Calu3 (cell line): Measurements from ENCODE around the gene SLC35F5. TPM values are rescaled to one million over a fixed set of nuclear protein-coding genes. Genes with fewer than 3 reads are reported as not detected.
A peak's percentile ranks its signal among the peaks of the same experiment; 100 is the strongest.

Experiments
- BruUV-seq: library from RNA; stranded (reverse); fragments of 400-500 nt; replicated peaks from 2 replicates; lab custom pipeline; 2021; lab: Mats Ljungman, UMichigan
- CTCF ChIA-PET: fragments of 300-600 bp; sonication (Branson Sonifier 250); formaldehyde crosslinking; loops from one replicate; lab custom pipeline; 2022; ENCODE audit warnings: antibody characterized with exemption; lab: Charles Lee
- DNase-seq: peaks from one replicate; pipeline ENCODE4 v3.0.0; 2022
- H3K27ac Mint-ChIP-seq: one replicate; pipeline ENCODE4 v1.8.0; 2022; ENCODE audit warnings: mixed read lengths; ENCODE audit not compliant: unreplicated experiment
- H3K27me3 Mint-ChIP-seq: one replicate; pipeline ENCODE4 v1.8.0; 2022; ENCODE audit warnings: mixed read lengths; ENCODE audit not compliant: unreplicated experiment
- H3K36me3 Mint-ChIP-seq: one replicate; pipeline ENCODE4 v1.8.0; 2022; ENCODE audit warnings: mild to moderate bottlenecking, moderate library complexity, mixed read lengths; ENCODE audit not compliant: insufficient read depth, unreplicated experiment
- H3K4me1 Mint-ChIP-seq: one replicate; pipeline ENCODE4 v1.8.0; 2022; ENCODE audit warnings: mild to moderate bottlenecking, low read depth, mixed read lengths; ENCODE audit not compliant: unreplicated experiment
- H3K4me3 Mint-ChIP-seq: one replicate; pipeline ENCODE4 v1.8.0; 2022; ENCODE audit warnings: mild to moderate bottlenecking, low read depth, moderate library complexity, mixed read lengths; ENCODE audit not compliant: unreplicated experiment
- H3K9me3 Mint-ChIP-seq: one replicate; pipeline ENCODE4 v1.8.0; 2022; ENCODE audit warnings: low read depth, mixed read lengths; ENCODE audit not compliant: unreplicated experiment
- CTCF ChIP-seq: fragments of 200-600 bp; IDR thresholded peaks from one replicate; pipeline ENCODE4 v1.8.0; 2022; ENCODE audit warnings: antibody characterized with exemption; ENCODE audit not compliant: unreplicated experiment
- intact Hi-C: fragments of 100-400 bp; cut with micrococcal nuclease; formaldehyde crosslinking; loops from one replicate; pipeline ENCODE4 v1.10.0; 2022; ENCODE audit not compliant: unreplicated experiment
- total RNA-seq: library from RNA; stranded (reverse); gene quantifications from 2 replicates; pipeline ENCODE4 v1.2.3, GENCODE V29; 2022

SLC35F5 gene
- total RNA-seq, 1 experiment from 2014 or later: 95.1 TPM

- BruUV-seq: no TSS peak
- peaks cover 21% of the 10 kb centered on the region for H3K36me3 Mint-ChIP-seq
- H3K27ac Mint-ChIP-seq: no peak overlapping the region
- H3K27me3 Mint-ChIP-seq: no peaks in the 10 kb centered on the region
- no peaks in the 10 kb centered on the region for H3K4me1 Mint-ChIP-seq
- intact Hi-C loops: no loop called here
- peak; percentile 39 for TF ChIP-seq CTCF
- no peaks in the 10 kb centered on the region for H3K9me3 Mint-ChIP-seq
- DNase-seq: no peak
- CTCF ChIA-PET: no interaction called here
- H3K4me3 Mint-ChIP-seq: no peak overlapping the region
Observed at GRCh38 chr2:113720167-113720566, 36.3 kb downstream of the SLC35F5 start.

- H3K9me3 Mint-ChIP-seq: no peaks in the 10 kb centered on the region
- peaks cover 13% of the 10 kb centered on the region for H3K36me3 Mint-ChIP-seq
- DNase-seq: no peak
- H3K27ac Mint-ChIP-seq: no peak overlapping the region
- CTCF ChIA-PET: interaction anchor here (0.6 kb wide), 1 partner anchor 38 kb away, joined by 7 read pairs; no protein-coding TSS in a partner anchor
- intact Hi-C loops: no loop called here
- TF ChIP-seq CTCF: no peak
- H3K4me1 Mint-ChIP-seq: no peaks in the 10 kb centered on the region
- H3K4me3 Mint-ChIP-seq: no peak overlapping the region
- no peaks in the 10 kb centered on the region for H3K27me3 Mint-ChIP-seq
- no TSS peak for BruUV-seq
Observed at GRCh38 chr2:113716291-113716690, 40.2 kb downstream of the SLC35F5 start.

GRCh38 chr2:113712941-113713340 lies 43.5 kb downstream of the SLC35F5 start:
- H3K27me3 Mint-ChIP-seq: no peaks in the 10 kb centered on the region

GRCh38 chr2:113711851-113712250 lies 44.6 kb downstream of the SLC35F5 start:
- CTCF ChIA-PET: no interaction called here
- Mint-ChIP-seq H3K27ac (no peak overlapping the region), H3K4me3 (no peak overlapping the region), H3K36me3 (peaks cover 7% of the 10 kb centered on the region), H3K27me3 (no peaks in the 10 kb centered on the region), H3K9me3 (no peaks in the 10 kb centered on the region), H3K4me1 (no peaks in the 10 kb centered on the region)
- no peak for DNase-seq
- BruUV-seq: no TSS peak
- TF ChIP-seq CTCF: no peak
- intact Hi-C loops: no loop called here

More at GRCh38 chr2:113712941-113713340, 43.5 kb downstream of the SLC35F5 start:
- H3K4me3 Mint-ChIP-seq: no peak overlapping the region
- H3K4me1 Mint-ChIP-seq: no peaks in the 10 kb centered on the region
- DNase-seq: no peak
- no peak overlapping the region for H3K27ac Mint-ChIP-seq
- BruUV-seq: no TSS peak
- no peak for TF ChIP-seq CTCF
- no peaks in the 10 kb centered on the region for H3K9me3 Mint-ChIP-seq
- peaks cover 7% of the 10 kb centered on the region for H3K36me3 Mint-ChIP-seq
- intact Hi-C loops: no loop called here
- CTCF ChIA-PET: no interaction called here
